GM19240 (cell line): ENCODE measurements around the gene UGT1A7.

Experiments used
- DNase-seq: peaks from one replicate; pipeline ENCODE4 v3.0.0; 2011; ENCODE audit warnings: low spot score; ENCODE audit not compliant: insufficient read length

Gene UGT1A7

DNA sequence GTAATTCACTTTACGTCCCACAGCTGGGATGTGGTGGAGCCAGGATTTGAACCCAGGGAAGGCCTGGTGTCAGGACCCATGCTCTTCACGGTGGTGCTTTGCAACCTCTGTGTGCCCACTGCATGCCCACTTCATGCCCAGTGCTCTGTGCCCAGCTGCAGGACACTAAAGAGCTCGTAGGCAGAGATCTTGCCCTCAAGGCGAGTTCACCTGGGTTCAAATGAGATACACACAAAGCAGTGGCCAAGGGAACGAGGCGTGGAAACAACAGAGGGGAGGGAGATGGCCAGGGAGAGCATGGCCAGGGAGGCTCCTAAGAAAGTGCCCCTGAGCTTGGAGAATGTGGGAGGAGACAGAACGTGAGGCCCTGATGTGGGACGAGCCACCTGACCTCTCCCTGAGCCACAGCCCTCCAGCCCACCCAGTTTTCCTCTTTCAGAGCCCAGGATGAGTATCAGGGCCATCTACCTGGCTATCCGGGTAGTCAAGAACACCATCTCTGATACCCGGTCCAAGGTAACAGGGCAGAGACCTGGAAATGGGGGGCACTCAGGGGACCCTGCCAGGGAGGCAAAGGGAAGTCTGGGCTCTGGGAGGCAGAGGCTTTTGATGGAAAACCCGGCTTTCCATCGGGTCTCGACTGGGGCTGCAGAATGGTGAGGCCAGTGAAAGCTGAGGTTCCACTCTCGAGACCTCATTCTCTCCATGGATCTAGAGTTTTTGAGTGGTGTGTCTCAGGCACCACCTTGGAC lies 116.8 kb downstream of the UGT1A7 start:
- DNase-seq: no peak

DNA sequence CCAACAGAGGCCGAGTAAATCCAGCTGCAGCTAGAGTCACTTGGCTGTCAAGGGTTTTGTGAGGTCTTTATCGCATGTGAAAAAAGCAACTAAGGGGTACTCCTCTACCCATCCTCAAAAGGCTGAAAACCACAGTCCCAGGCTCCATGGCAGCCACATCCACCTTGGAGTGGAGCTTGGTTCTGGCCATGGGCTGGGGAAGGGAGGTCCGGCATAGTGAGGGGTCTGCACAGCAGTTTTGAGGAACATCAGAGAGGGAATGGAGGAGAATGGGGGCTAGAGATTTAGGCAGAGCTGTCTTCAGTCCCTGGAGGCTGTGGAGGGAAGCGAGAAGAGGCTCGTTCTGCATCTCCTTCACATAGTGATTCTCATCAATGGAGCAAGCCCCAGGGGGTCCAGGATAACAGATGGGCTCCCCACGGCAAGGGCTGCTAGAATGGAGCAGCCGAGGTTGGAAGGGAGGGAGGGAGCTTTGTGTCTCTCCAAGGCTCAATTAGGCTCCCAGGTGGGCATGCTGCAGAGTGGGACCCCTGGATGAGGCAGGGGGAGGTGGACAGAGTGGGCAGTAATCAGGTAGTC lies 117.5 kb downstream of the UGT1A7 start:
- DNase-seq: no peak

DNA sequence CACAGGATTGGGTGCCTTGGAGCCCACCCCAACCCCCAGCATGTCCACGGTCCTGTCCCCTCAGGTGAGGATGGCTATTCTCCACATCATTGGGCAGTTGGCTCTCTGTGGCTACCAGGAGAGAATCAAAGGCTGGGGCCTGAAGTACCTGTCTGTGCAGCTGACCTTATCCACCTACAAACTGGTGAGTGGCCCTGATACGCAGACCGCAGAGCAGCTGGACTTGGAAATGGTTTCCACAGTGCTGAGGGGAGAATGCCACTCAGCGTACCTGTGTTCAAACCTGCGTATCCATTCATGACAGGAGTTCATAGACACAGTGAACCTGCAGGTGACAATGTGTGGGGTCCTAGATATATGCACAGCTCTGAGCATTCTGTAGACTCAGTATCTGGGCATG lies 118.0 kb downstream of the UGT1A7 start:
- DNase-seq: no peak

DNA sequence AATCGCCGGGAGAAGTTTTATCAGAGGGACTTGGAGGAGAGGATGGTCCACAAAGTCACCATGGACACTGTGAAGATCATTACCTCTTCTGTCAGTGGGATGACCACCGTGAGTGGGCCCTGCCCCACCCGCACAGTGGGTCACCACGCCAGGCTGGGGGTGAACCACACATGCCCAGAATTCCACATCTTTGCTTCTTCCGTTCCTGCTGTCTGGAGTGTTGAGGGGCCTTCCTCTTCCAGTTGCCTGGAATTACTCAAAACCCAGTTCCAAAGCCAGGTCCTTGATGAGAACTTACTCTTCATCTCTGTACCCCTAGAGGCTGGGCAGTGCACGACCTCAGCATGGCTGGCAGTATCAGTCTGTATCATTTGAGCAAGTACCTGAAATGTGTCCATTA lies 118.5 kb downstream of the UGT1A7 start:
- DNase-seq: no peak

DNA sequence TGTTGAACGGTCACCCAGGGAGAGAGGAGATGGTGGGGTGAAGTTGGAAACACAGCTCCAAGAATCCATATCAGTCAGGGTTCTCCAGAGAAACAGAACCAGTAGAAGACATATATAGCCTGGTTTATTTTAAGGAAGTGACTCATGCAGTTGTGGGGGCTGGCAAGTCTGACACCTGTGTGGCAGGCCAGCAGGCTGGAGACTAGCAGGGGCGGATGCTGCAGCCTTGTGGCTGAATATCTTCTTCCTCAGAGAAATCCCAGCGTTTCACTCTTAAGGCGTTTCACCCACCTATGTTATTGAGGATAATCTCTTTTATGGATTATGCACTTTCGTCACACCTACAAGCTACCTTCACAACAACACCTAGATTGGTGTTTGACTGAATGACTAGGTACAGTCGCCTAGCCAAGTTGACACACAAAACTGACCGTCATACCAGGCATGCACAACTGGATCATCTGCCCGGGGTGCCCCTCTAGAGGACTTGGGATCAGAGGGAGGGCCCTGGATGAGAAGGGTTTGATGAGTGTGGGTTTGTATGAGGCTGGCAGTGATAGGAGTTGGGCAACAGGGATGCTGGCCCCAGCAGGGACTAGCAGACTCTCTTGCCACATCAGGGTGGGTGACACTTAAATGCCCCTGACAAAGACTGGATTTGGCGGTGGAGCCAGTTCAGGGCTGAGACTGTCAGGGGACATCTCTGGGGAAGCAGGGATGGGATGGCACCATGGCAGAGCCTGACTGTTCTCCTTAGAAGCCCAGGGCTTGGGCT lies 119.8 kb downstream of the UGT1A7 start:
- no peak for DNase-seq

DNA sequence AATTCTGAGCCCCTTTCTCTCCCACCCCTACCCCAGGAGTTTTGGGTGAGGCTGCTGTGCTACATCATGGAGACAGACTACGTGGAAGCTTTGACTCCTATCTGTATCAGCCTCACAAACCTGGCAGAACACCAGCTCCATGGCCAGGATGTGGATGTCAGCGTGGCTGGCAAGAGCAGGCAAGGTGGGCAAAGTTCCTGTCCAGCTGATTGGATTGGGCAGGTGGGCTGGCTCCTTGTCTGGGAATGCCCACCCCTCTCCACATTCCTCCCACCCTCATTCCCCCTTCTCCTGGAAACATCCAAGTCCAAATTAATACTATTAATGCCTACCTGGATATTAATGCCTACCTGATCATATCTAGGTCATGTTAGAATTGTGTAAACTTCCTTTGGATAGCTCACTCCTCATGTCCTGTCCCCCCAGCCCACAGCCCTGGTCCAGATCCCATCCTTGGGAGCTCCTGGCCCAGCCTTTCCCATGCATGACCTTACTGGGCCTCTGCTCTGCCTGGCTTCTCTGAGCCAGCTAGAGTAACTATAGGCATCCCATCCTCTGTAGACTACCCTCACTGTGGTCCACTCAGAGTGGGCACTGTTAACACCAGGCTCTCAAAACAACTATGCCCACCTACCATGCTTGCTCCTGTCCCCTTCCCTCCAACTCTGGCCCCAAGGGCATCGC lies 120.6 kb downstream of the UGT1A7 start:
- no peak for DNase-seq

DNA sequence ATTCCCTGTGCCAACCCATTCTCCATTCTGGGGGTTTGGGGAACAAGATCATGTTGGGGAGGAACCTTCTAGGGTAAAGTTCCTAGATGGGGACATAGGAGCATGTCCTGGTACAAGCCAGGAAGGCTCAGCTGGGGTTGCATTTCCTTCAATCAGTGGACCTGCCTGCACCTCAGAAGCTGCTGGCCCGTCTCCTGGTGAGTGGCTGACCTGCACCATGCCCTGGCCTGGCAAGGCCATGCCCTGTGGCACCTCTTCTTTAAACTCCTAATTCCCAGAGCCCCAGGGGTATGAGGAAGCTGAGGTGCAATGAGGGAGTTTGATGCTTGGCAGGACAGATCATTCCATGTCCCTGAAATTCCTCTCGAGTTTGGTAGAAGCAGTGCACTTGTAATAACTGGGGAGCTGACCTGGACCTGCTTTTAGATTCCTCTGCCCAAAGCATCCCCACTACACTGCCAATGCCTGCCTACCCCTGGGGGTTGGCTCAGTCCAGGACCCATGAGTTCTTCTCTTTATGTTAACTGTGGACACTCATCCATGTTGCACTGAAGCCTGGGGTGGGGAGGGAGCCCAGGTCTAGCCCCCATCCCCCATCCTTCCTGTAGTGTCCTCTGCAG lies 121.7 kb downstream of the UGT1A7 start:
- DNase-seq: no peak

DNA sequence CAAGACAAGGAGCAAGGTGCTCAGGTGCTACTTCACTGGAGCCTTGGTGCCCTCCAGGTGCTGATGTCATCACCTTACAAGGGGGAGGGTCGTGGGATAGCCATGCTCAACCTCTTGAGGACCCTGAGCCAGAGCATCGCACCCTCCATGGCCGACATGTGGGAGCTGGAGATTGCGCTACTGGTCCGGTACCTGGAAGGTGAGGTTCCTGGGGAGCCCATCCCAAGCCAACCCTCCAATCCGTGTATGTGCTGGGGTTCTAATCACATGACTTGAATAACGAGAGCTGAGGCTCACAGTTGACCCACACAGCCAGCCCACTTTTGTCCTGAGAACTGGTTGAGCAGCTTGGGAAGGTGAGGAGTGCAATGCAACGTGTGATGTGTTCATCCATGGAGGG lies 122.3 kb downstream of the UGT1A7 start:
- DNase-seq: no peak

DNA sequence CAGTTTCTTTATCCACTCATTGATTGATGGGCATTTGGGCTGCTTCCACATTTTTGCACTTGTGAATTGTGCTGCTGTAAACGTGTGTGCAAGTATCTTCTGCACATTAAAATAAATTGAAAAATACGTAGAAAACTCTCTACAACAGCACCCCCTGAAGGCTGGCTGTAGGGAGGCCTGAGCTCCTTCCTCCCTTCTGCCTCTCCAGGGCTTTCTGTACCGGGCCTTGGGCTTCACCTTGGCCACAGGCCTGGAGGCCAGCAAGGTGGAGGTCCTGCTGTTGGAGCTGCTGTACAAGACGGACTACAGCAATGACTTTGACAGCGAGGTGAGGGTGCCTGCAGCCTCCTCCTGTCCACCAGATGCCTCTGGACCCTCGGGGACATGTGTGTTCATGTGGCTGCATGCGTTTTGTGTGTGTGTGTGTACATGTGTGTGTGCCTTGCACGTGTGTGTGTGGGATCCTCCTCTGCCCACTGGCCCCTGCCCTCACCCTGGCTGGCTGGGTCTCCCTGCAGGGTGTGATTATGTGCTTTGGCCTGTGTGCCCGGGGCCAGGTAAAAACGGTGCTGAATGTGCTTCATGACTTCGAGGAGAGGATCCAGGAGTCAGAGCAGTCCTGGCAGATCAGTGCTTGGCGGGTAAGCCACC lies 125.6 kb downstream of the UGT1A7 start:
- DNase-seq: no peak

DNA sequence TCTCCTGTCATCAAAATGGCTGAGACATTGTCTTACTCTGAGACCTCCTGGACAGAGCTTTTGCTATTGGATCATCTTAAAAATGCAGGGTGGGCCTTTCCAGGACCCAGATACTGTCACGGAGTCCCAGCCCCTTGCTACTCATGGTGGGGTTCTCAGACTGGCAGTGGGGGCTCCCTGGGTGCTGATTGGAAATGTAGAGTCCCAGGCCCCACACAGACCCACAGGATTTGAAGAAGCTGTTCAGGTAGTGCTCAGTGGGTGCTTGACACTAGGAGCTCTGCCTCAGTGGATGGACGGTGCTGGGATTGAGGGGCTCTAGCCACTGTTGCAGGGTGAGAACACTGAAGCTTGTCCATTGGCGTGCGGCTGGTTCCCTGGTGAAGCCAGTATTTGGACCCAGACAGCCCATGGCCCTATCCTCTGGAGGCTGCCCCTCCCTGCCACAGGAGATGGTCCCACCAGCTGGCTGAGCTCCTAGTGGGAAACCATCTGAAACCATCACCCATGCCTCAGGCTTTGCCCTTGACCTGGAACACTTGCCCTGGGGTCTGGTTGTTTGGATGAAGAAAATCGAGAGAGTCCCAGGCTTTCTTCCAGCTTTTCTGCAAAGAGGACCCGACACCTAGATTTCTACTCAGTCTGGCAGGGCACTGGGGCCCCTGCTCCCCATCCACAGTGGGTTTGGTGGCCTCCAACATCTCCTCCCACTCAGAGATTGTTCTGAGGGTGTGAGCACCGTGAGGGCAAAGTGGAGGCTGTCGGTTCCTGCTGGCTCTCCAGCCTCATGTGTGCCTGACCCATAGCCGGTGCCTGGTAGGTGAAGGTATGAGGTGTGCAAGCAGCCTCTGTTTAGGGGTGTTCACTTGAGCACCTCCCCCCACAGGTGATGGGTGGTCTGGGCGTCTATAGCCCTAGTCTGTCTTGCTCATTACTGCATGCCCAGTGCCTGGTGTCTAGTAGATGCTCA lies 126.5 kb downstream of the UGT1A7 start:
- DNase-seq: no peak

DNA sequence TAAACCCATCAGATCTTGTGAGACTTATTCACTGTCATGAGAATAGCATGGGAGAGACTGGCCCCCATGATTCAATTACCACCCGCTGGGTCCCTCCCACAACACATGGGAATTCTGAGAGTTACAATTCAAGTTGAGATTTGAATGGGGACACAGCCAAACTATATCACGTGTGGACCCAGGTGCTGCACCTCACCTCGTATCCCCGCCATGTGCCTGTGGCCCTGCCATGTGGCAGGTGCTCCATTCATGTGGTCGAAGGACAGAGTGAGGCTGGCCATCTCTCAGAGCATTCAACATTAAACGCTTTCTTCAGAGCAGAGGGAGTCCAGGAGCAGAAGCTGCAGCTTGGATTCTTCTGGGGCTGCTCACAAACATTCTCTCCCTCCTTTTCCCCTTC lies 128.7 kb downstream of the UGT1A7 start:
- DNase-seq: no peak

DNA sequence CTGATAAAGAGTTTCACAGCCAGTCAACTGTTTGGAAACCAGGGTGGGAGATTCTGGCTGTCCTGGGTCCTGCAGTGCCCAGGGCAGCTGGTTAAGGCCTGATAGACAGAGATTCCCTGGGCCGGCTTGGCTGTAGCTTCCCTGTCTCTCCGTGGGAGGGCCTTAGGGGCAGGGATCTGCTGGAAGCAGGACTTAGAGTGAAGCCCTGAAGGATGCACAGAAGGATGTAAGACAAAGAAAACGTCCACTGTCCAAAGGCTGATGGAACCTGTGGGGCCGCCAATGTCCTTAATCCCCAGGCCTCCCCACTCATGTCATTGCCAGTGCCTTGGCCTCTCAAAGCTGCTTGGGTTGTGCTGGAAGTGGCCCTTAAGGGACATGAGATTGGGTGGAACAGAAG lies 129.4 kb downstream of the UGT1A7 start:
- no peak for DNase-seq

DNA sequence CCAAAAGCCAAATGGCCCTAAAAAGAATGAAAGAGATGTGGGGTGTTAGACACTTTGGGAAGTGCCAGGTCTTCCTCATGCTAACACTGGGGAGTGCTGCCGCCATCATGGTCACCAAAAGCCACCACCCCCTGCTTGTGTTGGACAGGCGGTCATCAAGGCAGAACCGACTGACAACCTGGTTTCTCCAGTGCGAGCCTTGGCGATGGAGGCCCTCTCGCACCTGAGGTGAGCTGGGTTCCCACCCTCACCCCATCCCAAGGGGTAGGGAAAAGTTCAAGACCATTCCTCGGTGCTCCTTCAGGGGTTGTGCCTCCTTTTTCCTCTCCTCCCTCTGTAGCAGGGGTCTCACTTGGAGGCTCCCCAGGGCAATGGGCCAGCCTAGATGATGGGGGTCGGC lies 130.0 kb downstream of the UGT1A7 start:
- no peak for DNase-seq

DNA sequence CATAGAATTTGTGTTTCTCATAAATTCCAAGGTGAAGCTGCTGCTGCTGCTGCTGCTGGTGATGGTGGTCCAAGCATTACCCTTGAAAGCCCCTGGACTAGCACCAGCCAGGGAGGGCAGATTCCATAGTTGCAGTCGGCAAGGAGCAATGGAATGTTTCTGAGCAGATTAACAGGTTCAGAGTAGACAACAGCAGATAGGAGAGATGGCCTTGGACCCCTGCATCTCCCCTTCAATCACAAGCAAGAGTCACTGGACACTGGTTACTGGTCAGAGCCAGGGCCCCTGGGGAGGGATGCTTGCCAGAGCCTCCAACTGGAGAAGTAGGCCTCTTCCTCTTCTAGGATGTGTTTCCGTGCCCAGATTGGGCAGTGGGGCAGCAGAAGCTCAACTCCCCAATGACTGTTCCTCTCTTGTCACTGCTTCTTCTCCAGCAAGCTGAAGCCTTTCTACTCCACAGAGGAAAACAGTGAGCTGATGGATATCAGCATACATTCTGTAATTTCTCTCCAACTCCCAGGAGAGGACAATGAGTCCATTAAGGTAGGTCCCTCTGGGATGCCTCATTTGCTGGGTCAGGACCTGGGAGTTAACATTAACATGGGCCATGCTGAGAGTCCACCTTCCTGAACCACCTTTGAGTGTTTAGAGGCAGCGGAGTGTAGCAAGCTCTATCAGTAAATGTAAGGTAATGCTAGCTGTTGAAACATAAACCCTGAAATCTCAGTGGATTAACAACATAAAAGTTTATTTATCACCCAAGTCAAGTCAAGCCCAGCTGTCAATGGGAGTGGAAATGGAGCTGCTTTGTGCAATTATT lies 131.7 kb downstream of the UGT1A7 start:
- no peak for DNase-seq

DNA sequence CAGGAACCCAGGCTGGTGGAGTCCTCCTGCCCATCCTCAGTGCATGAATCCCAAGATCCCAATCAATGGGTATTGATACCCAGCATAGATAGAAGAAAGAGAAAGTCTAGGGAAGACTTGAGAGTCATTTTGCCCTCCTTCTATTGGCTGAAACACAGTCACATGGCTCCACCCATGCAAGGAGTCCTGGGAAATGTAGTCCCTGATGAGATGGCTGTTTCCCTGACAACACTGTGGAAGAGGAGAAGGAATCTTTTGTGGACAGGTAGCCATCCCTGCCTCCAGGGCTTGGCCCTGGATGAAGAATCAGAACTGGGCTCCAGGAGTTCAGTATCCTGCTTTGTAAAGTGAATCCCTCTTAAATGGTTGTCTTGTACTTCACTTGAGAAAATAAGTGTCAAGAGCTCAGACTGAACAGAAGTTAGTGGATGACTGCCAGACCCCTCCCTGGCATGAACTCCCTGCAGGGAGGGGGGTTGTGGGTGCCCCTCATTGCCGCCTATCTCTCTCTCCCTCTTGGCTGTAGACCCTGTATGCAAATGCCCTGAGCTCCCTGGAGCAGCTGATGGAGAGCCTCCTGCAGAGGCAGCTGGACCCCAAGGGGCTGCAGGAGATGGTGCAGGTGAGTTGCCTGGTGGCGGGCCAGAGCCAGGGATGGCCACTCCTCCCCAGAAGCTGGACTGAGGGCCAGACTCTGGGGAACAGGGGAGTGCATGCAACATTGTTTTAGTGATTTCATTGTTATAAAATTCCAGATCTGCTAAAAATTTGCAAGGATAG lies 132.5 kb downstream of the UGT1A7 start:
- DNase-seq: no peak

DNA sequence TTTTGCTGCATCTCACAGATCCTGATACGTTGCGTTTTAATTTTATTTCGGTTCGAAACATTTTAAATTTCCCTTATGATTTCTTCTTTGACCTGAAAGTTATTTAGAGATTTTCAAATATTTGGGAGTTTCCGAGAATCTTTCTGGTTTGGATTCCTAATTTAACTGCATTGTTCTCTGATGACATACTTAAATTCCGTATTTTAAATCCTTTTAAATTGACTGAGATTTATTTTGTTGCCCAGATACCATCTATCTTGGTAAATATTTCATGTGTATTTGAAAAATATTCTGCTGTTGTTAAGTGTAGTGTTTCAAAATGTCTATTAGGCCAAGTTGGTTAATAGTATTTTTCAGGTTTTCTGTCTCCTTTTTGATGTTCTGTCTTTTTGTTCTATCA lies 134.2 kb downstream of the UGT1A7 start:
- DNase-seq: no peak

DNA sequence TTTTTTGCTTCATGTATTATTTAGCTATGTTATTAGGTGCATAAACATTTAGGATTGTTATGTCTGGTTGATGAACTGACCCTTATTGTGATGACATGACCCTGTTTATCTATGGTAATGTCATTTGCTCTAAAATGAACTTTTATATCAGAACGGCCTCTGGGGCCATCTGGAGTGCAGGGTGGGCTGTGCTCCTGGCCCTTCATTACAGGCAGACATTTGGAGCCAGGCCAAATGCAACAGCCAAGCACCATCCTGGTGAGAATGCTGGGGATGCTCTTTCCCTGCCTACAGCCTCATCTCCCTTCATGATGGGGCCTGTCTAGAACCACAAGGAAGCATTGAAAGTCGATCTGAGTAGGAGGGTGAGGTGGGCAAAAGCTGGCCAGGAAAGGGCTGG lies 134.6 kb downstream of the UGT1A7 start:
- no peak for DNase-seq

DNA sequence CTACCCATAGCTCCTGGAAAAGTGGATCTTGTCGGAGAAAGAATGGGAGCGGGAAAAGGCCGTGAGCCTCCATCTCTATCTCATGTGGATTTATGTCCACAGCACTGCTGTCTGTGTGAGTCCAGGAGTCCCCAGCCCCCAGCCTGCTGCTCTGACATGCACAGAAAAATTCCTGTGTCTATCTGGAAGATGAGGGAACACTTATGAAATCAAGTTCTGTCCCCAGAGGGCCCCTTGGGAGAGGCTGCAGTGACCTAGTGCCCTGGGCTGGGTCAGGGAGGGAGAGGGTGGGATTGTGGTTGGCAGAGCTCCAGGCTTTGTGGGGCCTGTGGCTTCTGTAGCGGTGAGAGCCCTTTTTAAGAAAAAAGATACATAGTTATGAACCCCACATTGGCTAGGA lies 135.1 kb downstream of the UGT1A7 start:
- DNase-seq: no peak
